HepG2 (cell line): ENCODE measurements around the gene NKAIN2. TPM values are rescaled to one million over a fixed set of nuclear protein-coding genes. Genes with fewer than 3 reads are reported as not detected.

Experiments used
- ATAC-seq: fragments of 200-7000 bp; cut with Tn5 transposase; 3 replicates; pipeline ENCODE4 v1.9.1; 2020; ENCODE audit warnings: mild to moderate bottlenecking, moderate library complexity
- BruUV-seq: library from RNA; stranded (reverse); fragments of 400-500 nt; replicated peaks from 2 replicates; lab custom pipeline; 2021; lab: Mats Ljungman, UMichigan
- CTCF ChIA-PET: fragments of 300-600 bp; formaldehyde crosslinking; extraction: SDS; loops from one replicate; lab custom pipeline; 2021; ENCODE audit warnings: low total read pairs, inconsistent platforms, low intra/inter-chr PET ratio; lab: Yijun Ruan, JAX
- POLR2A ChIA-PET: fragments of 350-600 bp; sonication (Branson Sonifier 250); formaldehyde crosslinking; loops from one replicate; lab custom pipeline; 2020; ENCODE audit warnings: antibody characterized with exemption, inconsistent platforms; lab: Yijun Ruan, JAX
- DNase-seq: peaks from one replicate; pipeline ENCODE4 v3.0.0-alpha.2; 2015; ENCODE audit warnings: low spot score
- FAIRE-seq: peaks from 3 replicates; lab custom pipeline; 2011; peaks lifted over from hg19 to GRCh38; lab: Jason Lieb, UNC
- H2AFZ ChIP-seq: one replicate; pipeline ENCODE4 v1.6.1; 2011; ENCODE audit warnings: low read length, inconsistent platforms
- H3K27ac ChIP-seq: fragments of 300-600 bp; 3 replicates; pipeline ENCODE4 v1.8.0; 2011; ENCODE audit warnings: mixed run types, mild to moderate bottlenecking, mixed read lengths, low read length, inconsistent platforms; ENCODE audit not compliant: insufficient read depth; ENCODE audit errors: extremely low read length
- H3K27me3 ChIP-seq, 2 experiments: fragments of 200-600 bp in 1 of 2; 2 replicates in 1 of 2; 3 replicates in 1 of 2; pipeline versions ENCODE4 v1.6.0 to v1.8.0; 2011; ENCODE audit warnings: low read length in 2 of 2, mild to moderate bottlenecking in 2 of 2, moderate library complexity in 2 of 2, inconsistent platforms in 1 of 2; ENCODE audit not compliant: insufficient read depth in 2 of 2, control insufficient read depth in 1 of 2
- H3K36me3 ChIP-seq, 2 experiments: fragments of 200-600 bp in 1 of 2; replicated peaks in 1 of 2; 2 replicates in 1 of 2; 3 replicates in 1 of 2; pipeline versions ENCODE4 v1.5.1 to v1.8.0; 2011; ENCODE audit warnings: low read length in 2 of 2, inconsistent platforms in 1 of 2; ENCODE audit not compliant: insufficient read depth in 2 of 2, control insufficient read depth in 1 of 2
- H3K4me1 ChIP-seq: 2 replicates; pipeline ENCODE4 v1.5.1; 2012; ENCODE audit warnings: low read length, inconsistent platforms; ENCODE audit not compliant: insufficient read depth
- H3K4me2 ChIP-seq: 2 replicates; pipeline ENCODE4 v1.6.0; 2011; ENCODE audit warnings: low read depth, low read length, inconsistent platforms
- H3K4me3 ChIP-seq, 3 experiments: fragments of 200-600 bp in 1 of 3; sonication (generic), shearing (Covaris generic) in 1 of 3; replicated peaks in 1 of 3; 2 replicates each; pipeline ENCODE4 v1.5.1; 2011 to 2016; ENCODE audit warnings: low read length in 3 of 3, inconsistent platforms in 2 of 3, low read depth in 2 of 3, mild to moderate bottlenecking in 2 of 3, control low read depth in 1 of 3, mixed read lengths in 1 of 3; ENCODE audit not compliant: insufficient read depth in 1 of 3
- H3K79me2 ChIP-seq: one replicate; pipeline ENCODE4 v1.6.1; 2011; ENCODE audit warnings: low read length, inconsistent platforms; ENCODE audit not compliant: insufficient read depth
- H3K9ac ChIP-seq: 2 replicates; pipeline ENCODE4 v1.6.0; 2011; ENCODE audit warnings: mild to moderate bottlenecking, low read depth, low read length, inconsistent platforms; ENCODE audit not compliant: insufficient read depth
- H3K9me3 ChIP-seq: 2 replicates; pipeline ENCODE4 v1.5.1; 2012; ENCODE audit warnings: mild to moderate bottlenecking, low read length
- H4K20me1 ChIP-seq: 2 replicates; pipeline ENCODE4 v1.6.0; 2011; ENCODE audit warnings: inconsistent platforms, mild to moderate bottlenecking, low read length, moderate library complexity; ENCODE audit not compliant: insufficient read depth
- ADNP ChIP-seq: sonication (generic); formaldehyde crosslinking; IDR thresholded peaks from 2 replicates; pipeline ENCODE4 v1.4.0; 2020; ENCODE audit warnings: missing genetic modification reagents
- AKNA ChIP-seq: sonication (generic); formaldehyde crosslinking; IDR thresholded peaks from 2 replicates; pipeline ENCODE4 v1.4.0; 2020; ENCODE audit warnings: missing genetic modification reagents, borderline replicate concordance
- HIVEP1 ChIP-seq: sonication (generic); formaldehyde crosslinking; IDR thresholded peaks from 2 replicates; pipeline ENCODE4 v1.4.0; 2020; ENCODE audit warnings: mild to moderate bottlenecking, missing genetic modification reagents
- HMGA1 ChIP-seq: sonication (generic); formaldehyde crosslinking; conservative IDR thresholded peaks from 2 replicates; pipeline ENCODE4 v1.4.0; 2020; ENCODE audit warnings: missing genetic modification reagents
- MTA3 ChIP-seq: sonication (generic); formaldehyde crosslinking; IDR thresholded peaks from 2 replicates; pipeline ENCODE4 v1.4.0; 2020; ENCODE audit warnings: missing genetic modification reagents
- MTF2 ChIP-seq: sonication (generic); formaldehyde crosslinking; IDR thresholded peaks from 2 replicates; pipeline ENCODE4 v1.5.0; 2020; ENCODE audit warnings: missing genetic modification reagents, borderline replicate concordance
- NFKBIZ ChIP-seq: IDR thresholded peaks from 2 replicates; pipeline ENCODE4 v1.6.1; 2018; ENCODE audit warnings: missing genetic modification reagents, missing compliant biosample characterization
- RBFOX2 ChIP-seq: fragments of 200-400 bp; formaldehyde crosslinking; IDR thresholded peaks from 2 replicates; pipeline ENCODE4 v1.6.1; 2017; ENCODE audit warnings: low read depth, mild to moderate bottlenecking, low read length
- SP140L ChIP-seq: sonication (generic); formaldehyde crosslinking; IDR thresholded peaks from 2 replicates; pipeline ENCODE4 v1.4.0; 2020; ENCODE audit warnings: missing genetic modification reagents, borderline replicate concordance
- THYN1 ChIP-seq: sonication (generic); formaldehyde crosslinking; IDR thresholded peaks from 2 replicates; pipeline ENCODE4 v1.8.1; 2023; ENCODE audit warnings: low read depth, mild to moderate bottlenecking, moderate library complexity, missing genetic modification reagents, borderline replicate concordance
- ZNF20 ChIP-seq: sonication (generic); formaldehyde crosslinking; IDR thresholded peaks from 2 replicates; pipeline ENCODE4 v1.4.0; 2020; ENCODE audit warnings: mild to moderate bottlenecking, moderate library complexity, missing genetic modification reagents
- ZNF260 ChIP-seq: sonication (generic); formaldehyde crosslinking; IDR thresholded peaks from 2 replicates; pipeline ENCODE4 v1.4.0; 2020; ENCODE audit warnings: missing genetic modification reagents, low read depth, mild to moderate bottlenecking, borderline replicate concordance
- WGBS: methylation state at CpG from one replicate; pipeline ENCODE4 v1.1.6; 2017; ENCODE audit warnings: low lambda C conversion rate; 5-methylcytosine and 5-hydroxymethylcytosine counted together
- in situ Hi-C: cut with HindIII; loops from 2 replicates; pipeline ENCODE4 v1.10.0; 2017; ENCODE audit warnings: low pct_unique_long_range_greater_than_20kb; ENCODE audit not compliant: extremely low pct_ligation_motif_present
- intact Hi-C: fragments of 100-400 bp; cut with micrococcal nuclease; formaldehyde crosslinking; loops from one replicate; pipeline ENCODE4 v1.10.0; 2022; ENCODE audit not compliant: unreplicated experiment
- polyA plus RNA-seq, 8 experiments: library from polyadenylated mRNA; depleted of rRNA in 3 of 8; stranded (reverse) in 7 of 8; unstranded in 1 of 8; fragments of >200 nt; fragmentation: Illumina TruSeq in 4 of 8; extraction: Trizol in 4 of 8; gene quantifications; 2 replicates each; pipeline versions ENCODE4 v1.2.1 to v1.2.3, GENCODE V29; 2011 to 2016; ENCODE audit warnings: low read depth in 4 of 8, missing spikeins in 1 of 8, mixed read lengths in 1 of 8; ENCODE audit not compliant: insufficient read depth in 1 of 8
- total RNA-seq, 5 experiments: library from RNA; depleted of rRNA; stranded (reverse); fragments of >200 nt; fragmentation: Illumina TruSeq; extraction: Trizol; gene quantifications; 2 replicates each; pipeline ENCODE4 v1.2.3, GENCODE V29; 2016; ENCODE audit warnings: low read depth in 1 of 5
- TF ChIP-seq, protein P1 (sequence below): sonication (generic); formaldehyde crosslinking; IDR thresholded peaks from 2 replicates; pipeline ENCODE4 v1.5.1; 2020; ENCODE audit warnings: missing genetic modification reagents, mild to moderate bottlenecking, borderline replicate concordance
- TF ChIP-seq, protein P2 (sequence below): sonication (generic); formaldehyde crosslinking; IDR thresholded peaks from 2 replicates; pipeline ENCODE4 v1.5.1; 2020; ENCODE audit warnings: missing genetic modification reagents, mild to moderate bottlenecking, borderline replicate concordance

NKAIN2 gene
- total and polyA plus RNA-seq, 2 of the 13 experiments (the other 11 are each of a cell fraction or from before 2014, with no cell fraction given) = not detected

GRCh38 chr6:123829302-123829953 lies 25.8 kb downstream of the NKAIN2 start (continued):
- TF ChIP-seq, protein P1, sequence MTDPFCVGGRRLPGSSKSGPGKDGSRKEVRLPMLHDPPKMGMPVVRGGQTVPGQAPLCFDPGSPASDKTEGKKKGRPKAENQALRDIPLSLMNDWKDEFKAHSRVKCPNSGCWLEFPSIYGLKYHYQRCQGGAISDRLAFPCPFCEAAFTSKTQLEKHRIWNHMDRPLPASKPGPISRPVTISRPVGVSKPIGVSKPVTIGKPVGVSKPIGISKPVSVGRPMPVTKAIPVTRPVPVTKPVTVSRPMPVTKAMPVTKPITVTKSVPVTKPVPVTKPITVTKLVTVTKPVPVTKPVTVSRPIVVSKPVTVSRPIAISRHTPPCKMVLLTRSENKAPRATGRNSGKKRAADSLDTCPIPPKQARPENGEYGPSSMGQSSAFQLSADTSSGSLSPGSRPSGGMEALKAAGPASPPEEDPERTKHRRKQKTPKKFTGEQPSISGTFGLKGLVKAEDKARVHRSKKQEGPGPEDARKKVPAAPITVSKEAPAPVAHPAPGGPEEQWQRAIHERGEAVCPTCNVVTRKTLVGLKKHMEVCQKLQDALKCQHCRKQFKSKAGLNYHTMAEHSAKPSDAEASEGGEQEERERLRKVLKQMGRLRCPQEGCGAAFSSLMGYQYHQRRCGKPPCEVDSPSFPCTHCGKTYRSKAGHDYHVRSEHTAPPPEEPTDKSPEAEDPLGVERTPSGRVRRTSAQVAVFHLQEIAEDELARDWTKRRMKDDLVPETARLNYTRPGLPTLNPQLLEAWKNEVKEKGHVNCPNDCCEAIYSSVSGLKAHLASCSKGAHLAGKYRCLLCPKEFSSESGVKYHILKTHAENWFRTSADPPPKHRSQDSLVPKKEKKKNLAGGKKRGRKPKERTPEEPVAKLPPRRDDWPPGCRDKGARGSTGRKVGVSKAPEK (CRISPR knock-in tag) = no peak
- no peak for TF ChIP-seq RBFOX2
- TF ChIP-seq ZNF260 (CRISPR knock-in tag) = no peak
- no peak for TF ChIP-seq MTA3 (CRISPR knock-in tag)

DNA sequence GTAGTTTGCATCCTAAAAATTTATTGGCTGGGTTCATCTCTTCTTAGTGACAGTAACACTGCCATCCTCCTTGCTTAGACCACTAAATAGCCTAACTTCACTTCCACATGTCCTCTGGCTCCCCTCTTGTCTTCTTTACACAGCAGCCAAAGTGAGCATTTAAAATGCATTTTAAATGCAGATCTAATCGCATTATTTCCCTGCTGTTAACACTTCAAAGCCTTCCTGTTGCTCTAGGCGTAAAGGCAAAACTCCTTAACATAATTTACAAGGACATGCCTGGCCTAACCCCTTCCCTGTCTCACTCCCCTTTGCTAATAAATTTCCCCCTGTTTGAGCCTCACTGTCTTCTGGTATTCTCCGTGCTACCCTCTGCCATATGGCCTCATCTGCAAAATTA lies 26.5 kb downstream of the NKAIN2 start:
- intact Hi-C loops (no loop called here), in situ Hi-C loops (no loop called here)
- ChIA-PET POLR2A (no interaction called here), CTCF (no interaction called here)
- Histone ChIP-seq H3K4me2 (no peak overlapping the region), H3K79me2 (no peaks in the 10 kb centered on the region), H3K27me3 (no peaks in the 10 kb centered on the region), H3K4me3 (no peak overlapping the region), H3K4me1 (no peaks in the 10 kb centered on the region), H3K9me3 (no peaks in the 10 kb centered on the region), H2AFZ (no peak overlapping the region), H3K36me3 (no peaks in the 10 kb centered on the region), H3K9ac (no peak overlapping the region), H4K20me1 (no peaks in the 10 kb centered on the region), H3K27ac (no peak overlapping the region)
- FAIRE-seq (no peak), DNase-seq (no peak), ATAC-seq (no peak)
- 2% methylated on average over 3 of the region's 3 CpGs for WGBS
- BruUV-seq = no TSS peak
- TF ChIP-seq THYN1 (CRISPR knock-in tag) (no peak), HIVEP1 (CRISPR knock-in tag) (no peak), ADNP (CRISPR knock-in tag) (no peak), HMGA1 (CRISPR knock-in tag) (no peak), AKNA (CRISPR knock-in tag) (no peak), MTF2 (CRISPR knock-in tag) (no peak), NFKBIZ (CRISPR knock-in tag) (no peak), SP140L (no peak), ZNF20 (CRISPR knock-in tag) (no peak)
- TF ChIP-seq, protein P2, sequence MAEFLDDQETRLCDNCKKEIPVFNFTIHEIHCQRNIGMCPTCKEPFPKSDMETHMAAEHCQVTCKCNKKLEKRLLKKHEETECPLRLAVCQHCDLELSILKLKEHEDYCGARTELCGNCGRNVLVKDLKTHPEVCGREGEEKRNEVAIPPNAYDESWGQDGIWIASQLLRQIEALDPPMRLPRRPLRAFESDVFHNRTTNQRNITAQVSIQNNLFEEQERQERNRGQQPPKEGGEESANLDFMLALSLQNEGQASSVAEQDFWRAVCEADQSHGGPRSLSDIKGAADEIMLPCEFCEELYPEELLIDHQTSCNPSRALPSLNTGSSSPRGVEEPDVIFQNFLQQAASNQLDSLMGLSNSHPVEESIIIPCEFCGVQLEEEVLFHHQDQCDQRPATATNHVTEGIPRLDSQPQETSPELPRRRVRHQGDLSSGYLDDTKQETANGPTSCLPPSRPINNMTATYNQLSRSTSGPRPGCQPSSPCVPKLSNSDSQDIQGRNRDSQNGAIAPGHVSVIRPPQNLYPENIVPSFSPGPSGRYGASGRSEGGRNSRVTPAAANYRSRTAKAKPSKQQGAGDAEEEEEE = no peak
